ENCODE results near the gene FBXL14.

Gene FBXL14, protein sequence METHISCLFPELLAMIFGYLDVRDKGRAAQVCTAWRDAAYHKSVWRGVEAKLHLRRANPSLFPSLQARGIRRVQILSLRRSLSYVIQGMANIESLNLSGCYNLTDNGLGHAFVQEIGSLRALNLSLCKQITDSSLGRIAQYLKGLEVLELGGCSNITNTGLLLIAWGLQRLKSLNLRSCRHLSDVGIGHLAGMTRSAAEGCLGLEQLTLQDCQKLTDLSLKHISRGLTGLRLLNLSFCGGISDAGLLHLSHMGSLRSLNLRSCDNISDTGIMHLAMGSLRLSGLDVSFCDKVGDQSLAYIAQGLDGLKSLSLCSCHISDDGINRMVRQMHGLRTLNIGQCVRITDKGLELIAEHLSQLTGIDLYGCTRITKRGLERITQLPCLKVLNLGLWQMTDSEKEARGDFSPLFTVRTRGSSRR

GRCh38 chr12:1594261-1595025 is at the start of gene FBXL14:
Gene FBXL14, minus strand, starts transcription at chr12:1594581. Its CDS starts 515 bp downstream, at chr12:1594066.
- DNase-seq (ENCODE audit: low read depth, low spot score) = no peak

DNA sequence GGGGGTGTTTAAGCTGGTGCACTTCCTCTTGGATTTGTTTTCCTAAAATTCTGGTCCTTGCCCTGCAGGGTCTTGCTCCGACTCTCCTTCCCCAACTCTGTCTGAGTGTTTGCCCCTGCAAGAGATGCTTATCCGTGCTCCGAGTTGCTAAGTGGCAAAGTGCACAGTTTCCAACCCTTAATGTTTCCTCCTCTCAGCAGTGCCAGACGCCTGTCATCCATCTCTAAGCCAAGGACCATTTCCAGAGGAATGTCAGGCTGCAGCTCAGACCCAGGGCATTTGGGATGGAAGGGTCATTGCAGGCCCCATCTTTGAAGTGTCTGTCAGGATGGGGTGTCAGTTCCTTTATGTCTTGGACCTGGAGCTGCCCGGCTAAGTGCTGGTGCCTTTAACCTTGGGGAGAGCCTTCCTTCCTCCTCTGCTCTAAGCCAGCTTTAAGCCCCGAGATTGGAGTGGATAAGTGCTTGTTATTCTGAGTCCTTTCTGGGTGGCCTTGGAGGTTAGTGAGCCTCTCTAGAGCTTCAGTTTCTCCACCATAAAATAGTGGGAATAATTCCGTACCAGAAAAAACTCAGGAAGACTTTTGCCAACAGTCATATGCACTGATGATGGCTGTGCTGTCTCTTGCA is 49.6 kb upstream of the FBXL14 start:
- no peak for DNase-seq (ENCODE audit: low read depth, low spot score)

DNA sequence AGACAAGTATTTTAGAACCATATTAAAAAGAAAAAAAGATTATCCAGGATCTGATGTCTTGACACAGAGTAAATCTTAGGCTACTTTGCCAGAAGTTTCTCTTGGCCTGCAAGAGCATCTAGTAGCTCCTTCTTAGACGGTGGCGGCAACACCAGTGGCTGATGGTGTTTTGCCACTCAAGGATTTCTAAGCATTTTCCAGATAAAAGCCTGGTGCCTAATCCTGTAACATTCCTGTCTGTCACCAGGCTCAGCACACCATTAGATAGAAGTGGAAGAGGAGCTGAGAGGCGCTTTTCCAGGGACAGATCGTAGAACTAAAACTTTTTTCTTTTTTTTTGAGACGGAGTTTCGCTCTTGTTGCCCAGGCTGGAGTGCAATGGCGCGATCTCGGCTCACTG is 48.7 kb upstream of the FBXL14 start:
- DNase-seq (ENCODE audit: low read depth, low spot score) = no peak

GRCh38 chr12:1642513-1642912 is 48.1 kb upstream of the FBXL14 start:
- no peak for DNase-seq (ENCODE audit: low read depth, low spot score)

GRCh38 chr12:1640328-1641234 is 46.2 kb upstream of the FBXL14 start:
- no peak for DNase-seq (ENCODE audit: low read depth, low spot score)

GRCh38 chr12:1639538-1639937 is 45.2 kb upstream of the FBXL14 start:
- no peak for DNase-seq (ENCODE audit: low read depth, low spot score)

- DNase-seq (ENCODE audit: low read depth, low spot score) = no peak
Observed at GRCh38 chr12:1638203-1638602, 43.8 kb upstream of the FBXL14 start.

GRCh38 chr12:1635301-1636095 is 41.1 kb upstream of the FBXL14 start:
- DNase-seq (ENCODE audit: low read depth, low spot score) = no peak

DNA sequence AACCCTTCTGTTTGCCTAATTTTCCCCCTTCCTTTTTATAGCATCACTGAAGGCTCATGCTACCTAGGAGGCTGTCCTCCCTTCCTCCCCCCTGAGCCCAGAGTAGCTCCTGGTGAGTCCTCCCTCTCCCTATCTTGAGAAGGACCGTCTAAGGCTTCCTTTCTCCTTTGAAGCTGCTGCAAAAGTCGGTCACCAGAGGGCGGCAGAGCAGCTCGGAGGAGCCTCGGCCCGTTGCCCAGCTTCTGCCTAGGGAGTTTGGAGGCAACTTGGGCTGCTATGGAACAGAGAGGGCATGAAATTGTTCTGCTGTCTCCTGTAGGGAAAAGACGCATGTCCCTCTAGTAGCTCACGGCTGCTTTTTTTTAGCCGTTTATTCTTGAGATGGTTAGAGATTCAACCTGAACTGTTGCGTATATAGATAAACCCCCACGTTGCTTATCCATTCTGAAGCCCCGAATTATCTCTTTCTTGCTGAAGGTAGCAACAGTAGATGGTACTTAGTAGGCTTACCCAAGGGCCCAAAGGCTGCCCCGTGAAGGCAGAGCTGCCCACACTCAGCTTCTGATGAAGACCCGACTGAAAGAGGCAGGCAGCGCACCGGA is 40.3 kb upstream of the FBXL14 start:
- DNase-seq (ENCODE audit: low read depth, low spot score) = no peak

- DNase-seq (ENCODE audit: low read depth, low spot score) = no peak
Observed at GRCh38 chr12:1634149-1634548, 39.8 kb upstream of the FBXL14 start.

- DNase-seq (ENCODE audit: low read depth, low spot score) = no peak
Observed at GRCh38 chr12:1633459-1633858, 39.1 kb upstream of the FBXL14 start.

- no peak for DNase-seq (ENCODE audit: low read depth, low spot score)
Observed at GRCh38 chr12:1632702-1633101, 38.3 kb upstream of the FBXL14 start.

DNA sequence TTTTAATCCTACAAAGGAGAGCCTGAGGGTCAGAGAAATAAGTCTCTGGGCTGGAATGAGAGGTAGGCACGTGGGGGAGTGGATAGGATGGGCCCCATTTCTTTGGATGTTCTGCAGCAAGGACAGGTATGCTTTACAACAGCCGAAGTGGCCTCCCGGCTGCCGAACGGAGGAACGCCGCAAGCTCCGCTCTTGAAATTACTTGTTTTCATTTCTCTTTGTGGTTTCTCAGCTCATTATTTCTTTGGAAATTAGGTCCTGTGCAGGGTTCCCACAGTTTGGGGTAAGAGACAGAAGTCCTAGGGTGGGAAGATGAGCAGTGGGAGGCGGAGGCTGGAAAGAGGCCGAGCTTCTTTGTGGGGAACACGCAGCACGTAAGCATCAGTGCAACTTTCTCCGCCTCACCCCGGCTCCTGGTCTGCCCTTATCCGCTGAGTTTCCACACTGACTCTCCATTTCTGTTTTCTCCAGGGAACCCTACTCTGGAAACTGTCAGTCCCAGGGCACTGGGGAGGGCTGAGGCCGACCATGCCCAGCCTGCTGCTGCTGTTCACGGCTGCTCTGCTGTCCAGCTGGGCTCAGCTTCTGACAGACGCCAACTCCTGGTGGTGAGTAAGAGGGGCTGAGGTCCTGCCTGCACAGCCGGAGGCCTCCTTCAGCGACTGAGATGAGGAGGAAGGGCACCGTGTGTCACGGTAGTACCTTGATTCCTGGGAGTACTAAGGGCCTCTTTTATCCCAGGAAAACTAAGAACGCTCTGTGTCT is 36.6 kb upstream of the FBXL14 start:
- DNase-seq (ENCODE audit: low read depth, low spot score) = no peak

GRCh38 chr12:1630133-1630826 is 35.9 kb upstream of the FBXL14 start:
- no peak for DNase-seq (ENCODE audit: low read depth, low spot score)

DNA sequence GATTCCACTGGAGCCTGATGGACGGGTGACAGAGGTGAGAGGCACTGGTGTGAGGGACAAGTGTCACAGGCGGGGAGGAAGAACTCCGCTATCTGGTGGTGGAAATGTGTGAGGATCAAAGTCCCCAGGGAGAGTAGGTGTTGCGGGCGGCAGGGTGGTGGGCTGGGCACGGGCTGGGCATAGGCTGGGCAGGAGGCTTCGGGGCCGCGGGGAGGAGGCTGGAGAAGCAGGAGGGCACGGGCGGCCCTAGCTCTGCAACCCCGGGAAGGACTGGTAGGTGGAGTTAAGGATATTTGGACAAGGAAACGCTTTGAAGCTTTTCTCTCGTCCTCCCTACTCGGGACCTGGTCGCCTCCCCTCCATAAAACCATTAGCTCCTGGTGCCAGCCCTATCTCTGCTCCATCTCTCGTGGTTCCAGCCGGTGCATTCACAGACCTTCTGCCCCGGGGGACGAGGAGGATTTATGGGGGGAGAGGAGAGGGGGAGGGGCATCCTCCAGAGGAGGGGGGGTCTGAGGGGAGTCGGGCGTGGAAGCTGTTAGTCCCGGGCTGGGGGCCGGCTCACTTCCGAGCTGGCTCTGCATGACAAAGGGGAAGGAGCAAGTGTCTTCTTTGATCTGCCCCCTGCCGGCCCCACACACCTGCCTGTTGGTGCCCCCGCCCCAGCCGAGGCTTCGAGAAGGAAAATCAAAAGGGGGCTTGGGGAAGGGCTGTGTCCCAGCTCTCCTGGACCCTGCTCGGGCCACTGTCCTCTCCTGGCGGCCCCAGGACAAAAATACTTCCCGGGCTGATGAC is 35.2 kb upstream of the FBXL14 start:
- no peak for DNase-seq (ENCODE audit: low read depth, low spot score)

DNA sequence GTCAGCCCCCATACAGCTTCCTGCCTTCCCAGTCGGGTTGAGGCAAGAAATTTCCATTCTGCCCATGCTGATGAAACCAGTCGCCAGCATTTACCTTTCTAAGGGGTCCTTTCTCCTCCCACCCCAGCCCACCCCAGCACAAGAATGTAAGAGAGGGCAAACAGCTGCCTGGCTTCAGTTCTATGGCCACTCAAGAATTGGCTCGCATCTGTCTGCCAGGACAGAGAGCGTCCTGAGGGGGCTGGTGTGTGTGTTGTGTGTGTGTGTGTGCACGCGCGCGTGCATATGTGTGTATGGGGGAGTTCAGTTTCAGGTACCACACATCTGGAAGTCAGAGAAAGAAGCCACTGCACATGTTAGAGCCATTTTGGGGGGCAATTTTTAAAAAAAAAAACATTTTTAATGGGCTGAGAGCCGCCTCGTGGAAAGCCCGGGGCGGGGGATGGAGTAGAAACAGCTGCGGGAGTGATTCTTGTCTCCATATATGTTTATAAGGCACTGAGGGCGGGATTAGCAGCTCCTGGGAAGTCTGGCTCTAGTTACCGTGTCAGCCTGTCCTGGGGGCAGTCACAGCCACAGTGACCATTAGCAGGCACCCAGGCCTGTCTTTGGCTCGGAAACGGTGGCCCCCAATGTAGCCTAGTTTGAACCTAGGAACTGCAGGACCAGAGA is 34.4 kb upstream of the FBXL14 start, which contains the start of gene WNT5B:
WNT5B (plus strand) TSS at position 566 of the 672 bp plus-strand sequence. CDS start 2,124 bp downstream, outside the sequence.
- no peak for DNase-seq (ENCODE audit: low read depth, low spot score)

- no peak for DNase-seq (ENCODE audit: low read depth, low spot score)
Observed at GRCh38 chr12:1622406-1622805, 28.0 kb upstream of the FBXL14 start.

Measured in iPS DF 19.7 (cell line).